ENCODE results near the gene NOTCH2NLA.
"Not testable (repeated sequence)": the region's sequence is repeated elsewhere in the genome, so short reads cannot be mapped to it uniquely, and the experiment has no call there.

Gene NOTCH2NLA

GRCh38 chr1:146167740-146168139, 61.1 kb downstream of the NOTCH2NLA start:
- DNase-seq (ENCODE audit: low read depth in 2 of 2), result not testable (repeated sequence)

GRCh38 chr1:146167273-146167672, 61.5 kb downstream of the NOTCH2NLA start:
- DNase-seq (ENCODE audit: low read depth in 2 of 2), result not testable (repeated sequence)

DNA sequence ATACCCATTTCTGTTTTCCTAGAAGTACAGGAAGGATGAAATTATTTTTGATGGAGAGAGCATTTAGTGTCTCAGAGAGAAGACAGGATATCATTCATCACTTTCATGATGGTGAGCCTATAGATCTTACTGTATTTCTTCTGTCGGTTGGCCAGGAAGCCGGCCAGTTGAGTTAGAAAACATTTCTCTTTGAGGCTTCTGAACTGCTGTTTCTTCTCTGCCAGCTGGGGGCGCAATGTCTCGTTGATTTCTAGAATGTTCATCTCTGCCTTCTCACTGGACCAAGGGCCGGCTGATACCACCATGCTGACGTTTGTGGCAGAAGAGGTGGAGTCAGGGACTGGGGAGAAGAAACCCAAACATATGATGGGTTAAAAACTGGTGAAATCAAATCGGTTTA, 84.4 kb downstream of the NOTCH2NLA start, which contains the start of gene NBPF10:
Gene NBPF10, minus strand, starts transcription at position 340 of the 400 bp plus-strand sequence. Its CDS starts 35 bp downstream, at position 305.
- not testable (repeated sequence) for DNase-seq (ENCODE audit: low read depth in 2 of 2)

Measured in stimulated activated CD8-positive, alpha-beta memory T cell treated with anti-CD3 and anti-CD28 coated beads, Interleukin-15, amount 100 ng/mL, for 48 hours (primary cell).